GM23338 (cell line): ENCODE data around the gene CADPS. TPM values are rescaled to one million over a fixed set of nuclear protein-coding genes. Genes with fewer than 3 reads are reported as not detected.

Experiments used
- ATAC-seq: fragments of 200-7000 bp; cut with Tn5 transposase; 3 replicates; pipeline ENCODE4 v1.9.1; 2020
- DNase-seq: peaks from one replicate; pipeline ENCODE4 v3.0.0-alpha.2; 2015; ENCODE audit warnings: low spot score
- H2AFZ ChIP-seq: fragments of 200-600 bp; sonication (generic); 2 replicates; pipeline ENCODE4 v1.8.0; 2016; ENCODE audit warnings: antibody characterized with exemption, mild to moderate bottlenecking, moderate library complexity
- H3F3A ChIP-seq: fragments of 200-600 bp; sonication (generic); replicated peaks from 2 replicates; pipeline ENCODE4 v1.8.0; 2017; ENCODE audit warnings: antibody characterized with exemption, mixed run types, low read depth
- H3K27ac ChIP-seq: fragments of 200-600 bp; sonication (generic); 2 replicates; pipeline ENCODE4 v1.6.1; 2016; ENCODE audit warnings: low read depth
- H3K27me3 ChIP-seq: fragments of 200-600 bp; sonication (generic); 2 replicates; pipeline ENCODE4 v1.8.0; 2016; ENCODE audit warnings: mild to moderate bottlenecking, mixed run types, moderate library complexity; ENCODE audit not compliant: insufficient read depth
- H3K36me3 ChIP-seq: fragments of 200-600 bp; sonication (generic); 2 replicates; pipeline ENCODE4 v1.8.0; 2016; ENCODE audit warnings: mild to moderate bottlenecking; ENCODE audit not compliant: insufficient read depth
- H3K4me1 ChIP-seq: fragments of 200-600 bp; sonication (generic); 2 replicates; pipeline ENCODE4 v1.8.0; 2016; ENCODE audit warnings: mild to moderate bottlenecking, moderate library complexity; ENCODE audit not compliant: insufficient read depth
- H3K4me2 ChIP-seq: fragments of 200-600 bp; sonication (generic); 2 replicates; pipeline ENCODE4 v1.7.1; 2017; ENCODE audit warnings: mixed run types
- H3K4me3 ChIP-seq: fragments of 200-600 bp; sonication (generic); 2 replicates; pipeline ENCODE4 v1.6.1; 2016; ENCODE audit warnings: mixed run types
- H3K79me2 ChIP-seq: fragments of 200-600 bp; sonication (generic); replicated peaks from 2 replicates; pipeline ENCODE4 v1.8.0; 2017; ENCODE audit warnings: mild to moderate bottlenecking; ENCODE audit not compliant: insufficient read depth
- H3K9me2 ChIP-seq: fragments of 200-600 bp; sonication (generic); 2 replicates; pipeline ENCODE4 v1.8.0; 2017; ENCODE audit not compliant: insufficient read depth
- H4K20me1 ChIP-seq: fragments of 200-600 bp; sonication (generic); replicated peaks from 2 replicates; pipeline ENCODE4 v1.8.0; 2017; ENCODE audit warnings: mild to moderate bottlenecking; ENCODE audit not compliant: insufficient read depth
- H3K27ac Mint-ChIP-seq: 2 replicates; pipeline ENCODE4 v1.8.0; 2020; ENCODE audit warnings: inconsistent platforms, mild to moderate bottlenecking, moderate library complexity, mixed read lengths
- H3K27me3 Mint-ChIP-seq: 3 replicates; pipeline ENCODE4 v1.8.0; 2022; ENCODE audit warnings: low read depth, mild to moderate bottlenecking, moderate library complexity, mixed read lengths, inconsistent platforms; ENCODE audit not compliant: insufficient read depth, poor library complexity
- H3K36me3 Mint-ChIP-seq: 3 replicates; pipeline ENCODE4 v1.8.0; 2021; ENCODE audit warnings: low read depth, mild to moderate bottlenecking, inconsistent platforms, moderate library complexity, mixed read lengths
- H3K4me1 Mint-ChIP-seq: 3 replicates; pipeline ENCODE4 v1.8.0; 2020; ENCODE audit warnings: mild to moderate bottlenecking, inconsistent platforms, mixed read lengths
- H3K4me3 Mint-ChIP-seq: 3 replicates; pipeline ENCODE4 v1.8.0; 2021; ENCODE audit warnings: moderate library complexity, mild to moderate bottlenecking, inconsistent platforms, mixed read lengths
- H3K9me3 Mint-ChIP-seq: 3 replicates; pipeline ENCODE4 v1.8.0; 2020; ENCODE audit warnings: moderate library complexity, mild to moderate bottlenecking, inconsistent platforms, mixed read lengths
- CREB1 ChIP-seq: fragments of 250-450 bp; sonication (Bioruptor Pico); IDR thresholded peaks from 2 replicates; pipeline ENCODE4 v1.5.0; 2020; ENCODE audit warnings: low read depth, mild to moderate bottlenecking, moderate library complexity
- ETS1 ChIP-seq: IDR thresholded peaks from 2 replicates; pipeline ENCODE4 v1.6.1; 2016; ENCODE audit warnings: antibody characterized with exemption
- EZH2 ChIP-seq: fragments of 200-600 bp; sonication (generic); IDR thresholded peaks from one replicate; pipeline ENCODE4 v1.8.0; 2017; ENCODE audit warnings: antibody characterized with exemption, mild to moderate bottlenecking, low read depth; ENCODE audit not compliant: unreplicated experiment
- EZH2phosphoT487 ChIP-seq: fragments of 200-600 bp; sonication (generic); IDR thresholded peaks from one replicate; pipeline ENCODE4 v1.8.1; 2018; ENCODE audit warnings: antibody characterized with exemption; ENCODE audit not compliant: unreplicated experiment
- NANOG ChIP-seq: IDR thresholded peaks from 2 replicates; pipeline ENCODE4 v1.6.1; 2016; ENCODE audit warnings: antibody characterized with exemption, borderline replicate concordance
- REST ChIP-seq: IDR thresholded peaks from one replicate; pipeline ENCODE4 v1.6.1; 2018; ENCODE audit warnings: antibody characterized with exemption; ENCODE audit not compliant: unreplicated experiment
- STAT1 ChIP-seq: IDR thresholded peaks from one replicate; pipeline ENCODE4 v1.6.1; 2016; ENCODE audit warnings: antibody characterized with exemption; ENCODE audit not compliant: unreplicated experiment
- polyA plus RNA-seq: library from polyadenylated mRNA; unstranded; fragments of >200 nt; fragmentation: Nextera tagmentation; extraction: Ambion mirVana; gene quantifications from 2 replicates; pipeline ENCODE4 v1.2.1, GENCODE V29; 2016
- total RNA-seq: library from RNA; depleted of rRNA; stranded (reverse); fragments of >200 nt; shearing (Covaris generic); gene quantifications from 2 replicates; pipeline ENCODE4 v1.2.3, GENCODE V29; 2014

CADPS gene
- total and polyA plus RNA-seq, 2 experiments from 2014 or later: 14.7 to 22.0 TPM

- DNase-seq: no peak
- ATAC-seq: no peak
- Histone ChIP-seq H3K4me2 (no peak overlapping the region), H3K36me3 (no peaks in the 10 kb centered on the region), H3F3A (no peaks in the 10 kb centered on the region; the same call in 1 of the 2 replicates), H4K20me1 (no peaks in the 10 kb centered on the region), H3K27ac (no peak overlapping the region), H3K9me2 (no peaks in the 10 kb centered on the region), H3K27me3 (no peaks in the 10 kb centered on the region), H3K4me1 (no peaks in the 10 kb centered on the region), H3K4me3 (no peak overlapping the region), H3K79me2 (no peaks in the 10 kb centered on the region), H2AFZ (peak overlapping the region; percentile 56; the same call in 1 of the 2 replicates)
- TF ChIP-seq CREB1 (CRISPR knock-in tag): no peak
- Mint-ChIP-seq H3K4me1 (peaks cover 3% of the 10 kb centered on the region; the same call in 2 of the 3 replicates), H3K9me3 (no peaks in the 10 kb centered on the region), H3K4me3 (no peak overlapping the region), H3K27ac (no peak overlapping the region), H3K27me3 (peaks cover 2% of the 10 kb centered on the region), H3K36me3 (no peaks in the 10 kb centered on the region)
Observed at GRCh38 chr3:62405566-62405965, 469.6 kb downstream of the CADPS start.

- Mint-ChIP-seq H3K27me3 (peaks cover 2% of the 10 kb centered on the region), H3K4me1 (peaks cover 3% of the 10 kb centered on the region; the same call in 2 of the 3 replicates), H3K27ac (no peak overlapping the region), H3K4me3 (no peak overlapping the region), H3K9me3 (no peaks in the 10 kb centered on the region), H3K36me3 (no peaks in the 10 kb centered on the region)
- TF ChIP-seq NANOG (no peak), EZH2phosphoT487 (no peak), CREB1 (CRISPR knock-in tag) (no peak), STAT1 (no peak)
- H2AFZ ChIP-seq: no peak overlapping the region
- no peaks in the 10 kb centered on the region for H3K27me3 ChIP-seq
- ATAC-seq: no peak
- DNase-seq: no peak
- no peak overlapping the region for H3K4me2 ChIP-seq
- no peaks in the 10 kb centered on the region for H3K36me3 ChIP-seq
- H3K9me2 ChIP-seq: no peaks in the 10 kb centered on the region
- no peaks in the 10 kb centered on the region for H4K20me1 ChIP-seq
- H3K4me3 ChIP-seq: no peak overlapping the region
- H3K79me2 ChIP-seq: no peaks in the 10 kb centered on the region
- H3K27ac ChIP-seq: no peak overlapping the region
- H3F3A ChIP-seq: no peaks in the 10 kb centered on the region; the same call in 1 of the 2 replicates
- H3K4me1 ChIP-seq: no peaks in the 10 kb centered on the region
Observed at GRCh38 chr3:62405135-62405534, 470.1 kb downstream of the CADPS start.

- H3K4me1 Mint-ChIP-seq: peaks cover 3% of the 10 kb centered on the region; the same call in 2 of the 3 replicates
- H3K4me3 Mint-ChIP-seq: no peak overlapping the region
- no peak for TF ChIP-seq EZH2
- no peak for TF ChIP-seq CREB1 (CRISPR knock-in tag)
- Histone ChIP-seq H3K9me2 (no peaks in the 10 kb centered on the region), H3K27me3 (no peaks in the 10 kb centered on the region), H2AFZ (no peak overlapping the region), H3F3A (no peaks in the 10 kb centered on the region; the same call in 1 of the 2 replicates), H3K27ac (no peak overlapping the region), H4K20me1 (no peaks in the 10 kb centered on the region), H3K4me3 (no peak overlapping the region), H3K4me2 (no peak overlapping the region), H3K79me2 (no peaks in the 10 kb centered on the region), H3K36me3 (no peaks in the 10 kb centered on the region), H3K4me1 (no peaks in the 10 kb centered on the region)
- H3K9me3 Mint-ChIP-seq: no peaks in the 10 kb centered on the region
- peaks cover 2% of the 10 kb centered on the region for H3K27me3 Mint-ChIP-seq
- no peaks in the 10 kb centered on the region for H3K36me3 Mint-ChIP-seq
- DNase-seq (no peak), ATAC-seq (peak; percentile 42; the same call in 2 of the 3 replicates)
- no peak overlapping the region for H3K27ac Mint-ChIP-seq
Observed at GRCh38 chr3:62404321-62404720, 470.9 kb downstream of the CADPS start.

GRCh38 chr3:62403765-62404164 lies 471.5 kb downstream of the CADPS start:
- H3K4me1 ChIP-seq: no peaks in the 10 kb centered on the region
- no peaks in the 10 kb centered on the region for H3K79me2 ChIP-seq
- no peaks in the 10 kb centered on the region for H3K27me3 ChIP-seq
- H2AFZ ChIP-seq: no peak overlapping the region
- H3K9me3 Mint-ChIP-seq: no peaks in the 10 kb centered on the region
- H3K27ac ChIP-seq: no peak overlapping the region
- no peak overlapping the region for H3K27ac Mint-ChIP-seq
- ATAC-seq (no peak), DNase-seq (no peak)
- H3K4me3 ChIP-seq: no peak overlapping the region
- no peak overlapping the region for H3K4me2 ChIP-seq
- no peaks in the 10 kb centered on the region for H3K9me2 ChIP-seq
- H3K36me3 Mint-ChIP-seq: no peaks in the 10 kb centered on the region
- peaks cover 3% of the 10 kb centered on the region; the same call in 2 of the 3 replicates for H3K4me1 Mint-ChIP-seq
- H3K4me3 Mint-ChIP-seq: no peak overlapping the region
- H3K36me3 ChIP-seq: no peaks in the 10 kb centered on the region
- H4K20me1 ChIP-seq: no peaks in the 10 kb centered on the region
- peaks cover 2% of the 10 kb centered on the region for H3K27me3 Mint-ChIP-seq
- no peaks in the 10 kb centered on the region; the same call in 1 of the 2 replicates for H3F3A ChIP-seq
- TF ChIP-seq REST (no peak), STAT1 (no peak), CREB1 (CRISPR knock-in tag) (no peak), ETS1 (no peak), EZH2 (no peak)
